Neural cell (in vitro differentiated cells): ENCODE measurements around the gene INSIG1. TPM values are rescaled to one million over a fixed set of nuclear protein-coding genes. Genes with fewer than 3 reads are reported as not detected.

Experiments
- H2AFZ ChIP-seq: fragments of 200-600, 300-800 bp; sonication (generic), shearing (Covaris generic); 2 replicates; pipeline ENCODE4 v1.6.0; 2014; ENCODE audit warnings: low read depth, mild to moderate bottlenecking, antibody characterized with exemption, low read length, moderate library complexity
- H3F3A ChIP-seq: fragments of 200-600 bp; shearing (Covaris generic); 2 replicates; pipeline ENCODE4 v1.6.1; 2016; ENCODE audit warnings: mild to moderate bottlenecking, moderate library complexity, mixed read lengths, antibody characterized with exemption, low read length; ENCODE audit not compliant: insufficient read depth, poor library complexity, severe bottlenecking
- H3K27ac ChIP-seq: fragments of 200-600, 300-800 bp; sonication (generic), shearing (Covaris generic); 2 replicates; pipeline ENCODE4 v1.5.1; 2014; ENCODE audit warnings: mild to moderate bottlenecking, low read length, moderate library complexity
- H3K27me3 ChIP-seq: fragments of 300-800, 200-600 bp; sonication (generic), shearing (Covaris generic); 2 replicates; pipeline ENCODE4 v1.6.0; 2014; ENCODE audit warnings: mild to moderate bottlenecking, low read depth, low read length, moderate library complexity; ENCODE audit not compliant: insufficient read depth
- H3K36me3 ChIP-seq: fragments of 300-800, 200-600 bp; sonication (generic), shearing (Covaris generic); 2 replicates; pipeline ENCODE4 v1.5.1; 2014; ENCODE audit warnings: mild to moderate bottlenecking, antibody characterized with exemption, low read length, moderate library complexity; ENCODE audit not compliant: insufficient read depth
- H3K4me2 ChIP-seq: fragments of 300-800, 200-600 bp; sonication (generic), shearing (Covaris generic); 2 replicates; pipeline ENCODE4 v1.6.0; 2014; ENCODE audit warnings: mild to moderate bottlenecking, low read length
- H3K4me3 ChIP-seq: fragments of 300-800, 200-600 bp; sonication (generic), shearing (Covaris generic); 2 replicates; pipeline ENCODE4 v1.5.1; 2014; ENCODE audit warnings: mild to moderate bottlenecking, low read length, moderate library complexity
- H3K79me2 ChIP-seq: fragments of 200-600 bp; shearing (Covaris generic); replicated peaks from 2 replicates; pipeline ENCODE4 v1.6.0; 2014; ENCODE audit warnings: mild to moderate bottlenecking, low read length, moderate library complexity; ENCODE audit not compliant: insufficient read depth
- H3K9ac ChIP-seq: fragments of 300-800, 200-600 bp; sonication (generic), shearing (Covaris generic); 2 replicates; pipeline ENCODE4 v1.6.1; 2016; ENCODE audit warnings: mild to moderate bottlenecking, low read length, mixed read lengths
- H3K9me2 ChIP-seq: fragments of 200-600 bp; shearing (Covaris generic); 2 replicates; pipeline ENCODE4 v1.6.1; 2016; ENCODE audit warnings: mild to moderate bottlenecking, low read length, mixed read lengths; ENCODE audit not compliant: insufficient read depth
- H3K9me3 ChIP-seq: fragments of 200-600, 300-800 bp; sonication (generic), shearing (Covaris generic); 2 replicates; pipeline ENCODE4 v1.6.1; 2016; ENCODE audit warnings: mild to moderate bottlenecking, mixed run types, low read length, moderate library complexity, mixed read lengths
- H4K20me1 ChIP-seq: fragments of 200-600 bp; shearing (Covaris generic); 2 replicates; pipeline ENCODE4 v1.6.1; 2016; ENCODE audit warnings: mild to moderate bottlenecking, mixed run types; ENCODE audit not compliant: insufficient read depth
- CTCF ChIP-seq: fragments of 450-650 bp; IDR thresholded peaks from 2 replicates; pipeline ENCODE4 v1.5.1; 2014; ENCODE audit warnings: antibody characterized with exemption, mild to moderate bottlenecking, moderate library complexity; ENCODE audit not compliant: poor library complexity, severe bottlenecking
- EP300 ChIP-seq: fragments of 450-650 bp; conservative IDR thresholded peaks from 2 replicates; pipeline ENCODE4 v1.6.1; 2014; ENCODE audit warnings: antibody characterized with exemption, mild to moderate bottlenecking, moderate library complexity; ENCODE audit not compliant: poor library complexity, severe bottlenecking
- EZH2 ChIP-seq: fragments of 200-600, 300-800 bp; shearing (Covaris generic), sonication (generic); IDR thresholded peaks from 2 replicates; pipeline ENCODE4 v1.6.1; 2014; ENCODE audit warnings: antibody characterized with exemption, low read length, borderline replicate concordance, mild to moderate bottlenecking; ENCODE audit not compliant: insufficient read depth, poor library complexity, severe bottlenecking
- MXI1 ChIP-seq: fragments of 450-650 bp; conservative IDR thresholded peaks from 2 replicates; pipeline ENCODE4 v1.6.1; 2014; ENCODE audit warnings: antibody characterized with exemption, mild to moderate bottlenecking; ENCODE audit not compliant: poor library complexity, severe bottlenecking
- POLR2AphosphoS5 ChIP-seq: IDR thresholded peaks from 2 replicates; pipeline ENCODE4 v1.6.1; 2012
- RAD21 ChIP-seq: fragments of 450-650 bp; conservative IDR thresholded peaks from 2 replicates; pipeline ENCODE4 v1.6.1; 2014; ENCODE audit warnings: antibody characterized with exemption, mild to moderate bottlenecking, moderate library complexity
- REST ChIP-seq: IDR thresholded peaks from 2 replicates; pipeline ENCODE4 v1.6.1; 2012; ENCODE audit warnings: borderline replicate concordance
- SMC3 ChIP-seq: fragments of 450-650 bp; conservative IDR thresholded peaks from 2 replicates; pipeline ENCODE4 v1.6.1; 2014; ENCODE audit warnings: antibody characterized with exemption, mild to moderate bottlenecking, moderate library complexity; ENCODE audit not compliant: poor library complexity
- TAF1 ChIP-seq: IDR thresholded peaks from 2 replicates; pipeline ENCODE4 v1.6.1; 2012; ENCODE audit warnings: low read depth
- polyA plus RNA-seq: library from polyadenylated mRNA; depleted of rRNA; stranded (reverse); fragments of >200 nt; gene quantifications from 2 replicates; pipeline ENCODE4 v1.2.3, GENCODE V29; 2014

INSIG1 gene
- polyA plus RNA-seq, 1 donor from 2014 or later, result 71.0 TPM

- no peaks in the 10 kb centered on the region for H3K9me3 ChIP-seq
- no peaks in the 10 kb centered on the region for H4K20me1 ChIP-seq
- H3K36me3 ChIP-seq, result no peaks in the 10 kb centered on the region
- H3K9ac ChIP-seq, result no peak overlapping the region
- no peaks in the 10 kb centered on the region for H3F3A ChIP-seq
- no peaks in the 10 kb centered on the region for H3K9me2 ChIP-seq
- TF ChIP-seq REST (no peak), POLR2AphosphoS5 (no peak), RAD21 (no peak), EP300 (no peak), CTCF (no peak), SMC3 (no peak), TAF1 (no peak), MXI1 (no peak), EZH2 (no peak)
- no peaks in the 10 kb centered on the region for H3K27me3 ChIP-seq
- H3K4me3 ChIP-seq, result no peak overlapping the region
- no peak overlapping the region for H3K4me2 ChIP-seq
- no peak overlapping the region for H3K27ac ChIP-seq
- no peak overlapping the region for H2AFZ ChIP-seq
- no peaks in the 10 kb centered on the region for H3K79me2 ChIP-seq
Measured at GRCh38 chr7:155355176-155355575, 57.5 kb downstream of the INSIG1 start.

GRCh38 chr7:155355745-155356144, 58.1 kb downstream of the INSIG1 start:
- Histone ChIP-seq H3K4me3 (no peak overlapping the region), H3K79me2 (no peaks in the 10 kb centered on the region), H3K9me2 (no peaks in the 10 kb centered on the region), H3K9me3 (no peaks in the 10 kb centered on the region), H2AFZ (no peak overlapping the region), H3K9ac (no peak overlapping the region), H3K36me3 (no peaks in the 10 kb centered on the region), H3K27me3 (no peaks in the 10 kb centered on the region), H3F3A (no peaks in the 10 kb centered on the region), H4K20me1 (no peaks in the 10 kb centered on the region), H3K27ac (no peak overlapping the region), H3K4me2 (no peak overlapping the region)
- TF ChIP-seq CTCF, result no peak
